Daoy (cell line): ENCODE data around the gene SLC35A5. TPM values are rescaled to one million over a fixed set of nuclear protein-coding genes. Genes with fewer than 3 reads are reported as not detected.

ENCODE experiments used
- DNase-seq: peaks from one replicate; pipeline ENCODE4 v3.0.0-alpha.2; 2015; ENCODE audit warnings: low read depth
- total RNA-seq: library from RNA; depleted of rRNA; stranded (reverse); fragments of >200 nt; shearing (Covaris generic); gene quantifications from 2 replicates; pipeline ENCODE4 v1.2.3, GENCODE V29; 2014; rRNA removed

SLC35A5 gene
- total RNA-seq, 1 experiment from 2014 or later = 36.3 TPM

- no peak for DNase-seq
Measured at GRCh38 chr3:112623213-112623612, 61.4 kb downstream of the SLC35A5 start.

- no peak for DNase-seq
Measured at GRCh38 chr3:112623717-112624116, 61.9 kb downstream of the SLC35A5 start.

- DNase-seq = no peak
Measured at GRCh38 chr3:112627419-112627818, 65.6 kb downstream of the SLC35A5 start.

GRCh38 chr3:112627919-112628466 lies 66.1 kb downstream of the SLC35A5 start:
- DNase-seq = no peak

GRCh38 chr3:112629425-112629824 lies 67.6 kb downstream of the SLC35A5 start:
- peak; percentile 88 for DNase-seq

GRCh38 chr3:112631257-112631656 lies 69.4 kb downstream of the SLC35A5 start:
- no peak for DNase-seq

GRCh38 chr3:112632596-112632995 lies 70.8 kb downstream of the SLC35A5 start:
- DNase-seq = peak; percentile 73

- no peak for DNase-seq
Measured at GRCh38 chr3:112633191-112633590, 71.3 kb downstream of the SLC35A5 start.

GRCh38 chr3:112633757-112634156 lies 71.9 kb downstream of the SLC35A5 start:
- DNase-seq = no peak

GRCh38 chr3:112634786-112635541 lies 73.1 kb downstream of the SLC35A5 start:
- DNase-seq = no peak

Other genes starting within 250 kb of the SLC35A5 start
- 0.06 TPM in 1 of 2 replicates, not detected in the other for gene CD200, start 228.9 kb upstream of the SLC35A5 start, total RNA-seq
- not detected in 2 replicates for gene BTLA, start 62.6 kb upstream of the SLC35A5 start, total RNA-seq
- 93.4 and 93.7 TPM in 2 replicates for gene ATG3, start 83 bp upstream of the SLC35A5 start, total RNA-seq
- 60.9 and 77.8 TPM in 2 replicates for gene CCDC80, start 79.1 kb downstream of the SLC35A5 start, total RNA-seq